ENCODE data around the gene CAGE1. TPM values are rescaled to one million over a fixed set of nuclear protein-coding genes. Genes with fewer than 3 reads are reported as not detected.

Gene CAGE1
- polyA plus RNA-seq, 3 donors = 0.07 to 0.24 TPM; not detected in 1

Other genes starting within 250 kb of the CAGE1 start
- gene SSR1, start 76.5 kb downstream of the CAGE1 start, polyA plus RNA-seq (ENCODE audit: insufficient read length in 3 of 3) = 100 to 1,000 TPM; 129 to 141 (median 141) TPM
- gene RIOK1, start 66 bp upstream of the CAGE1 start, polyA plus RNA-seq (ENCODE audit: insufficient read length in 3 of 3) = 10 to 100 TPM; 30.1 to 34.8 (median 31.7) TPM
- 10 to 100 TPM; 64.8 to 88.6 (median 85.6) TPM for gene DSP, start 151.9 kb upstream of the CAGE1 start, polyA plus RNA-seq (ENCODE audit: insufficient read length in 3 of 3)
- gene SNRNP48, start 200.5 kb upstream of the CAGE1 start, polyA plus RNA-seq (ENCODE audit: insufficient read length in 3 of 3) = 10 to 100 TPM; 18.3 to 20.9 (median 18.7) TPM

Measured in right renal cortex interstitium (tissue), 3 donors.